GM18870 (cell line): ENCODE data around the gene MBD3.

Experiments used
- ATAC-seq: cut with Tn5 transposase; IDR thresholded peaks from one replicate; pipeline ENCODE4 v1.9.1; 2021; ENCODE audit warnings: moderate library complexity; ENCODE audit not compliant: unreplicated experiment

The MBD3 gene

GRCh38 chr19:1599460-1599846, 6.8 kb upstream of the MBD3 start:
- ATAC-seq, result no peak

- no peak for ATAC-seq
Measured at GRCh38 chr19:1598777-1599459, 6.3 kb upstream of the MBD3 start.

DNA sequence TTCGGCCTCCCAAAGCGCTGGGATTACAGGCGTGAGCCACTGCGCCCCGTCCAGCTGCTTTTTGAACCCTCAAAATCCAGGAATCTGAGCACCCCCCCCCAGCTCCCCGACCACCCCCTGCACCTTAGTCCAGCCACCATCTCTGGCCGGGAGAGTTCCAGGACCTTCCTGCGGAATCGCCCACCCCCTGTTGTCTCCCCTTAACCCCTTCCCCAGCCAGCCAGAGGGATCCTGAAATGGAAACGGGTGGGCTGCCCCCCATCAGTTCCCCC, 772 bp upstream of the MBD3 start:
- no peak for ATAC-seq

GRCh38 chr19:1592024-1592754, 476 bp downstream of the MBD3 start:
- peak; percentile 48 for ATAC-seq

DNA sequence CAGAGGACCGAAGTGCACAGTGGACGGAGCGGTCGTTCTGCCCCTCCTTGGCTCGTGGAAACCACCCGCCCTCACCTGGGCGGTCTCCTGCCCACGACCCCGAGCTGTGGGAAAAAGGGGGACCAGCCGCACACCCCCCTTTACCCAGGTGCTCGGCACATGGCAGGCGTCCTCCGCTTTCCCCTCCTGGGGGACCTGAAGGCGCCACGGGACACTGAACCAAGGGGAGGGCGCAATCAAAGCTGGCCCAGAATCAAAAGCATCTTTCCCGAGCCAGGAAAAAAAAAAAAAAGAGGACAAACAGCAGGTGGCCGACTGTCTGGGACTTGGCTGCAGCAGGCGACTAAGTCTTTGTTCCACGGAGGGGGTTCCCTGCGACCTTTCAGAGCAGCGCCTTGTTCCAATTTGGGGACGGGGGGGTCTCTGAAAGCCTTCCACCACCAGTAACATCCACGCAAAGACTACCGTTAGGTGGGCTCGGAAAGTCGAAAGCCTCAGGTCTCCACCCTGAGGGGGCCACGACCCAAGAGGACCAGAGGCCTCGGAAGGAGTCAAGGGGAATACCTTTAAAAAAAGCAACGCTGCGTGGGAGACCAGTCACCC, 1.1 kb downstream of the MBD3 start:
- ATAC-seq, result no peak

DNA sequence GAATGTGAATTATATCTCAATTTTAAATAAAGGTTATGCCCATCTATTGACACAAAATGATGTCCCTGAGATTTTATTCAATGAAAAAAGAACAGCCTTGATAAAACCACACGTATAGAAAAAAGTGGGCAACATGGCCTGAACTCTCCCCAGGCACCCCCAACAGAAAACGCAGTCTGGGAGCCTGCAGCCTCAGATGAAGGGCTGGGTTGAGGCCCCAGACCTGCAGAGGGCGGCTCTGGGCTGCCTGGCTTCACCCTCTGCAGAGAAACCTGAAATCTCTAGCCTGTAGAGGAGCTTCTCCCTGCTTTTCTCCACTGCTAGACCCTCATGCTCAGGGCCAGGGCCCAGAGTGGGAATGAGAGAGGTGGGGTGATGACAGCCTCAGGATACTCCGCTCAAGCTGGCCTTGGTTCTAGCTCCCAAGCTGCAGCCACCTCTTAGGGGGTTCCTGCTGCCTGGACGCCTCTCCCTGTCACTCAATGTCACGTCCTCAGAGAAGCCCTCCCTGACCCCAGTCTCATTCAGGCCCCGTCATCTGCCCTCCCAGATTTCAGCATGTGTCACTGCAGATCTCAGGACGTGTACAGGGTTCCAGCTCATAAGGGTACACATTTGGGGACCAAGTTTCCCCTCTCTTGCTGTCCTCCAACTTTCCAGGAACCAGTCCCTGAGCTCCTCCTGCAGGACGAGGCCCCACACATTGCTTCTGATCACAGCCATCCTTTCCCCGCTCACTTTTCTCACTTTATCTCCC, 1.8 kb downstream of the MBD3 start:
- ATAC-seq, result no peak

DNA sequence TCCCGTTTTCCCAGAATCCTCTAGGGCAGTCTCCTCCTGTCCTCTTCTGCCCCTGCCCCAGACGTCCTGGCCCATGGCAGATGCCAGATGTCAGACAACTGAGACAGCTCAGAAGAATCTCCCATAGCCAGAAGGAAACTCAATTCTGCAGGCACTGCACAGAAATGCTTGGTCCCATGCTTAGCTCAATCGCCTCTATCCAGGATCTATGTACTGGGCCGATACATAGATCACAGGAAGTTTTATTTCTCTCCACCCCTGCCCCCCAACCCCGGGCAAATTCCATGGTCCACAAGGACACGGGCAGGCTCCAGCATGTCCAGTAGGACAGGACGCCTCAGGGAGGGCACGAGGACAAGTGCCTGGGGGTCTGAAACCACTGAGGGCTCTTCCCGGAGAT, 4.8 kb downstream of the MBD3 start:
- no peak for ATAC-seq

GRCh38 chr19:1585243-1585580, 7.5 kb downstream of the MBD3 start:
- ATAC-seq, result no peak

DNA sequence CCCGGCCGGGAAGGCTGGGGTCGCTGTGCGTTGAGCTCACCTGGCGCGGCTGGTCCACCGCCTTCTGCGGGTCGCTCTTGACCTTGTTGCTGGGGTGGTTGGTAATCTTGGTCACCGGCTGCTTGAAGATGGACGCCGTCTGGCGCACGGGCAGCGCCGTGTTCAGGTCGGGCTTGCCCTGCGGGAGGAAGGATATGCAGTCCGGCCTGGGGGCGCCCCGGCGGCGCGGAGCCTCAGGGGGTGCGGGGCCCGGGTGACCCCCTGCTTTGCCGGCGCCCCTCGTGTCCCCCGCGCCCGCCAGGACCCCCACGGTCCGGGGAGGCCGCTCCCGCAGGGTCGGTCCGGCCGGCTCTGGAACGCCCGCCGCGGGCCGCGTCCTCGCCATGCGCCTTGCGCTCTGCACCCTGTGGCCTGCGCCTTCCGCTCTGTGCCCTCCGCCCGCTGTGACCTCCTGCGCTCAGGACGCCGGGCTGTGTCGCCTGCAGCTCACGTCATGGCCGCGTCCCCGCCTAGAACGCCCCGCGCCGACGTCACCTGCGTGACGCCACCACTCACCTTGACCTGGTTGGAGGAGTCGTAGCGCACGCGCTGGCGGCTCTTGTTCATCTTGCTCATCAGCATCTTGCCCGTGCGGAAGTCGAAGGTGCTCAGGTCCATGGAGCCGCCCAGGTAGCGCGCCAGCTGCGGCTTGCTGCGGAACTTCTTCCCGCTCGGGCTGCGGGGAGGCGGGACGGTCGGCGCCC, 8.0 kb downstream of the MBD3 start:
- ATAC-seq, result no peak

DNA sequence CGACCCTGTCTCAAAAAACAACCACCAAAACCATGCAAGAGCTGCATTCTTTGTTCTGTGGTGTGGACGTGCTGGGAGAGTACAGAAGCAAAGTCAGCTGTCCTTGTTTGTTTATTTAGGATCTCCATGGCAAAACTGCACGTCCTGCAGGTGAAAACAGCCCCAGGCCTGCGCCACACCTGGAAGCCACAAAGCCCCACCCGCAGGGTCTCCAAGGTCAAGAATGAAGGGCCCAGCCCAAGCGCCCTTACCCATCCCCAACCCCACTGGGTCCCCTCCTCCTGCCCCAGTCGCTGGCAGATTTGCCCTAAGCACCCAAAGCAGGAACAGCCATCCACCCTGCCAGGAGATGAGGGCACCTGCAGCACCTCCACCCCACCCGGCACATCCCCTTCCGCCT, 10.5 kb downstream of the MBD3 start:
- no peak for ATAC-seq

GRCh38 chr19:1580957-1581356, 11.7 kb downstream of the MBD3 start:
- no peak for ATAC-seq

GRCh38 chr19:1580382-1580781, 12.3 kb downstream of the MBD3 start:
- no peak for ATAC-seq

DNA sequence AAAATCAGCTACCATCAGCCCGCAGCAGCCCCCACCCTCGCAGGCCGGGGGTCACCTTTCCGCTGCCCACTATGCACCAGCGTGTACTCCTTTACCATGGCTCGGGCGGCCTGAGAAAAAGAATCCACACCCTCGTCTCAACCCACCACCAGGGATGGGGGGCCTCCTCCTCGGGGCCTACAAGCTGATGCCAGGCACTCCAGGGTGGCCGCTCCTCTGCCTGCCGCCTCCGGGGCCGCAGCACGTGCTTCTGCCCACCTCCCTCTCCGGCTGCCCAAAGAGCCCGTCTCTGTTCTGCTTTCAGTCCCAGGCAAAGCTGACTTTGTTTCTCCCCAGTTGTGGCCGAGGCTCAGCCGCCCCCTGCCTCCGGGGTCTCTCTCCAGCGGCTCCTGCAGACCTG, 13.4 kb downstream of the MBD3 start:
- ATAC-seq, result no peak

DNA sequence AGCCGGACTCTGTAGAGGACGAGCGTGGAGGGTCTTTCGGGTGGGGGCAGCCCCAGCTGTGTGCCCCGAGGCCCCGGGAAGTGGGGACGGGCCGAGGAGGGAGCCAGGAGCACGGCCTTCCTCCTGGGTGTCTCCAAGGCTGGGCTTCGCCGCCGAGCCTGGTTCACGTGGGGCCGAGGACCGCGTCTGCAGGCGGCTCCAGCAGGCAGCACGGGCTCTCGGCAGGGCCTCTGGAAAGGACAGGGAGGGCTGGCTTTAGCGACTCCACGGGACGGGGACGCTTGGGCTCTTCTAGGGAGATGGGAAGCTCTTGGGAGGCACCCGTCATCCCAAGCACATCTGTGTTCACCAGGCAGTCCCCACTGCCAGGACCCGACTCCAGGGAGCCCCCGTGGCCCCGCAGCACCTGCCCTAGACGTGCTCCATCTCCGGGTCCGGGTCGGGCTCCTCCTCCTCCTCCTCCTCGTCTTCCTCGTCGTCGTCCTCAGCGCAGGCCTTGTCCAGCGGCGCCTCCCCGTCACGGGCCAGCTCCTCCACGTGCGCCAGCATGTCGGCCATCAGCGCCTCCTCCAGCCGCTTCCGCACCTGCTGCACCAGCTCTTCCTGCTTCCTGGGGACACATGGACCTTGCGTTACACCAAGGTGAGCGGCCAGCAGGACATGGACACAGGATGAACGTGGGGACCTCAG, 14.6 kb downstream of the MBD3 start:
- ATAC-seq, result no peak

GRCh38 chr19:1577090-1577928, 15.4 kb downstream of the MBD3 start:
- no peak for ATAC-seq

DNA sequence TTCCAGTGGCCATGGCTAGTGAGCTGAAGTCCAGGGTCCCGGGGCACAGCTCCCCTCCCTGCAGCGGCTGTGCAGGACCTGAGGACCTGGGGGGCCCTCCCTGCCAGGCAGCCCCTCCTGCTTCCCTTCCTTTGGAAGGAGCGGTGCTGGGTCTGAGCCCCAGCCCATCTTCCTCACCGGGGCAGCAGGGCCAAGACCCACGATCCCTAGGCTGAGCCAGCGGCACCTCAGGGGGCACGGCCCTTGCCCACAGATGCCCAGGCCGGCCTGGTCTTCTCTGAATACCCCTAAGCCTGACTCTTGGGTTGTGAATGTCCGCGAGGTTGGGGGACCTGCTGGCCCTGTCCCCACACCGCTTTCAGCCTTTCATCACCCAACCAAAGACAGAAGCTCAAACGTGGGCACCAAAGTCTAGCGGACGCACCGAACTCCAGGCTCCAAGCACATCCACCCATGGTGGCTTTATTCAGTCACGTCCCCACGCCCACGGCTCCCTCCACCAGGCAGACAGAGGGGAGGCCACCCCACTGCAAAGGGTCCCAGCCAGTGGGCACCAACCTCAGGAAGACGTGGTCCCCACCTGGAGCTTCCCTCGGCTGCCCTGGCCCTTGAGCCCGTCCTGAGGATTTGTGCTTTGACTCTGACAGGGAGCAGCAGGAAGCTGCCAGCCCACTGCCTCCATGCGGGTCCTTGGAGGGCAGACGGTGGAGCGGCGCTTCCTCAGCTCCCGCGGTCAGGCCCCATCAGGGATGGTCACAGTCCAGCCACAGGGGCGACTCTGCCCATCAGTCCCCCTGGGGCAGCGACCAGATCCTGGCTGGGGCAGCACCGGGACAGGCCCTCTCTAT, 16.2 kb downstream of the MBD3 start:
- ATAC-seq, result no peak

GRCh38 chr19:1575323-1576241, 17.1 kb downstream of the MBD3 start:
- ATAC-seq, result no peak
